NT2/D1 (cell line): ENCODE measurements around the gene DCPS.

Experiments
- DNase-seq: peaks from one replicate; pipeline ENCODE4 v3.0.0-alpha.2; 2011; ENCODE audit warnings: low read depth, low spot score
- H3K27me3 ChIP-seq: 2 replicates; pipeline ENCODE4 v1.6.0; 2011; ENCODE audit warnings: mild to moderate bottlenecking; ENCODE audit not compliant: insufficient read length, insufficient read depth
- H3K36me3 ChIP-seq: 2 replicates; pipeline ENCODE4 v1.6.1; 2011; ENCODE audit warnings: mild to moderate bottlenecking, low read length, mixed read lengths; ENCODE audit not compliant: insufficient read depth, insufficient read length
- H3K4me1 ChIP-seq: 2 replicates; pipeline ENCODE4 v1.5.1; 2011; ENCODE audit not compliant: insufficient read depth, insufficient read length
- H3K4me3 ChIP-seq: 2 replicates; pipeline ENCODE4 v1.5.1; 2011; ENCODE audit warnings: low read depth; ENCODE audit not compliant: insufficient read length
- H3K9ac ChIP-seq: 2 replicates; pipeline ENCODE4 v1.6.0; 2011; ENCODE audit warnings: low read depth; ENCODE audit not compliant: insufficient read length
- H3K9me3 ChIP-seq: 2 replicates; pipeline ENCODE4 v1.5.1; 2011; ENCODE audit warnings: mild to moderate bottlenecking, low read length; ENCODE audit not compliant: insufficient read depth
- SUZ12 ChIP-seq: IDR thresholded peaks from 2 replicates; pipeline ENCODE4 v1.6.1; 2011; ENCODE audit not compliant: insufficient read length, insufficient read depth; ENCODE audit errors: extremely low read depth
- YY1 ChIP-seq: IDR thresholded peaks from 2 replicates; pipeline ENCODE4 v1.6.1; 2011; ENCODE audit not compliant: insufficient read length, insufficient read depth
- ZNF274 ChIP-seq: IDR thresholded peaks from 2 replicates; pipeline ENCODE4 v1.6.1; 2011; ENCODE audit warnings: mild to moderate bottlenecking, low read depth, low read length

Gene DCPS

DNA sequence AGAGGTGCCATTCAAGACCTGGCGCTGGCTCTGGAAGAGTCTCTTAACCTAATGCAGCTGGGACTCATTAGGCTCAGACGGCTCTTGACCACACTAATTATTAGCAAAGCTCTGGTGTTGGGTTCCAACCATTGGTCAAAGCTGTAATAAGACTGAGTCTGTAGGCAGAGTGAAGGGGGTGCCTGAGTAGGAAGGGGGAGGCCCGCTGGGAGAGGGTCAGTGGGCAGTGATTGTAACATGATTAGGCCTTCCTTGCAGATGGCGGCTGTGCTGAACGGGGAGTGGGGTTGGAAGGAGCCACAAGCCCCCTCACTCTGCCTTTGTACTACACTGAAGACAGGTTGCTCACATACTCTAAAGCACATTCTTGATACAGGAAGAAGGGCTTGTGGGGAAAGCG, 40.4 kb upstream of the DCPS start:
- TF ChIP-seq ZNF274 (no peak), YY1 (no peak), SUZ12 (no peak)
- peaks cover 69% of the 10 kb centered on the region for H3K36me3 ChIP-seq
- no peaks in the 10 kb centered on the region for H3K27me3 ChIP-seq
- H3K4me3 ChIP-seq = no peak overlapping the region
- no peaks in the 10 kb centered on the region for H3K4me1 ChIP-seq
- DNase-seq = no peak
- H3K9ac ChIP-seq = no peak overlapping the region
- H3K9me3 ChIP-seq = no peaks in the 10 kb centered on the region

DNA sequence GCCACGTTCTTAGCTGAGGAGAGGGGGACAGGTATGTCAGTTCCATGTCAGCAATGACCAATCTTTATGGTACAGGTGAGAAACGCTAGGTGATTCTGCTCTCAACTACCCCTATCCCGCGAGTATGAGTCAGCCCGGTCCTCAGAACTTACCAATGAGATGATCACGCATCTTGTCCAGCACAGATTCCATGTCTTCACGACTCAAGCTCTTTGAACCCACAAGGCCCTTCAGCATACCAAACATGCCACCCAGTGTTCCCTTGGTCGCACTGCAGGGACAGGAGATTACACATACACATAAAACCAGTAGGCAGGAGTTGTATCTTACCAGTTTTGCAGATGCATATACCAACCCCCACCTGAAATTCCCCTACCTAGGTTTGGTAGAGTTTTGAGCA, 38.0 kb upstream of the DCPS start:
- Histone ChIP-seq H3K9me3 (no peaks in the 10 kb centered on the region), H3K27me3 (no peaks in the 10 kb centered on the region), H3K9ac (no peak overlapping the region), H3K4me3 (no peak overlapping the region), H3K4me1 (no peaks in the 10 kb centered on the region), H3K36me3 (peaks cover 68% of the 10 kb centered on the region)
- no peak for DNase-seq
- TF ChIP-seq ZNF274 = no peak
- TF ChIP-seq SUZ12 = no peak
- no peak for TF ChIP-seq YY1

DNA sequence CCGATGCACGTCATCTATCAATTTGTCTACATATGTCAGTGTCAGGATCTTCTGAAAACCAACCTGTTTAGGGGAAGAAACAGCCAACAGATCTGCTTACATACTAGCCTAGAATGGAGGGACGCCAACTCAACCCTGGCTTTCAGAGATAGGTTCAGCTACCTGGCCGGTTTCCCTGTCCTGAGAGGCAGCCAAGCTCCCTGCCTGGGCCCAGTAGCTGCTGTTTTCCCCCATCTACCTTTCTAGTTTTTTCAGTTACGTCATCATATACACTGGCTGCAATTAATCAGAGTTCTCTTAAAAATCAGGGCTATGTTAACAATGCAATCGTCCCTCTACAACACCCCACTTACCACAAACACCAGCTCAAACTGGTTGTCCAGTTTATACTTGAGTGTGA, 36.2 kb upstream of the DCPS start:
- H3K4me1 ChIP-seq = no peaks in the 10 kb centered on the region
- peak overlapping the region; percentile 94 for H3K4me3 ChIP-seq
- H3K9me3 ChIP-seq = no peaks in the 10 kb centered on the region
- no peak for TF ChIP-seq ZNF274
- no peak for TF ChIP-seq SUZ12
- no peak for TF ChIP-seq YY1
- no peak for DNase-seq
- H3K27me3 ChIP-seq = no peaks in the 10 kb centered on the region
- peak overlapping the region; percentile 97 for H3K9ac ChIP-seq
- H3K36me3 ChIP-seq = peaks cover 65% of the 10 kb centered on the region

DNA sequence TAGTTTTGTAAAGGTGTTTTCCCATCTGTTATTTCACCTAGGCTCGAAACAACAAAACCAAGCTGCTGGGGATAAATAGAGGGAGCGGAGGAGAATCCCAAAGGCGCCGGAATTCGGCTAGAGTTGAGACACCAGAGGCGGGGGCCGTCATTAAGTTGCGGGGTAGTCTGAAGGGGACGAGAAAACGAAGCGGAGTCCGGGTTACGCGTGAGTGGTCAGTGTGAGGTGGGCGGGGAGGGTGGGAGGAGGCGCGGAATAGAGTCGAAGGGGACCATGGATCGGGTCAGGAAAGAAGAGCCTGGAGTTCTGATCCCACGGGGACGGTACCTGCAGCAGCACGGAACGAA, 35.5 kb upstream of the DCPS start:
- Histone ChIP-seq H3K4me1 (no peaks in the 10 kb centered on the region), H3K9ac (peak overlapping the region; percentile 97), H3K36me3 (peaks cover 65% of the 10 kb centered on the region), H3K27me3 (no peaks in the 10 kb centered on the region), H3K4me3 (peak overlapping the region; percentile 94), H3K9me3 (no peaks in the 10 kb centered on the region)
- DNase-seq = no peak
- TF ChIP-seq SUZ12 (no peak), ZNF274 (no peak), YY1 (no peak)

DNA sequence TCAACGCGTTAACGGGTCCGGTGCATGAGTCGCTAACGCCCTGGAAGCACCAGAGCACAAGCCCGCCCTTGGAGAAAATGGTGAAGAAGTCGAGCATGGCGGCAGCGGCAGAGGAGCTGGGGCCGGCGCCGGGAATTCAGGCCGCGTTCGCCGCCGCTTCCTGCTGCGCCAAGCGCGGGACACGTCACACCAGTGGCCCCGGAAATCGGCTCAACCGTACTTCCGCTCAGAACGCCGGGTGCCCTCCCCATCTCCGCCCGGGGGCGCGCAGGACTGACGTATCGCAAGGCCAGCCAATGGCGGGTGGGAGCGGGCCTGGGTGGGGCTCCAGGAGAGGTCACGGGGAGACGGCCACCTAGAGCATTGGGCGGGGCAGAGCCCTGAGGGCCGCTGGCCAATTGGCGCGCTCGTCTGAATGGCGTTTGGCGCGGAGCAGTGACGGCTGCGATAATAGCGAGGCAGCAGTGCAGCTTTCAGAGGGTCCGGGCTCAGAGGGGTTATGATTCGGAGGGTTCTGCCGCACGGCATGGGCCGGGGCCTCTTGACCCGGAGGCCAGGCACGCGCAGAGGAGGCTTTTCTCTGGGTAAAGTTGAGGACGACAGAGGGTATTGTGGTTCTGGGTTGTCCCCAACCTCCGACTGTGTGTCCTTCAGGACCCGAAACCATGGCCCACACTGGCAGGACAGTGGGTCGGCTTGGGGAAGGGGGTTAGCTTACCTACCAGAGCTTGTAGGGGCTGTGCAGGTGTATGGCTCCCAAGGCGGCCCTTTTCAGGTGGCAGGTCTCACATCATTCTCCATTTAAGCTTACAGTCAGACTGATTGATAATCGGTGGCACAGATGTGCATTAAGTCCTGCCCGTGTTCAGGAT, 34.9 kb upstream of the DCPS start, which contains the start of the genes FOXRED1 and SRPRA:
TSS of gene FOXRED1 (plus strand) at position 447 of the 872 bp plus-strand sequence. CDS start at position 500, 53 bp downstream.
TSS of gene SRPRA (minus strand) at position 188 of the 872 bp plus-strand sequence. CDS start at position 97, 91 bp downstream.
- no peak for TF ChIP-seq YY1
- no peak for TF ChIP-seq SUZ12
- TF ChIP-seq ZNF274 = no peak
- H3K27me3 ChIP-seq = no peaks in the 10 kb centered on the region
- no peaks in the 10 kb centered on the region for H3K9me3 ChIP-seq
- no peaks in the 10 kb centered on the region for H3K4me1 ChIP-seq
- DNase-seq = peak; percentile 98
- peak within 1 kb of the TSS; percentile 97 for H3K9ac ChIP-seq
- H3K4me3 ChIP-seq = peak within 1 kb of the TSS; percentile 94
- H3K36me3 ChIP-seq = peaks cover 65% of the 10 kb centered on the region

DNA sequence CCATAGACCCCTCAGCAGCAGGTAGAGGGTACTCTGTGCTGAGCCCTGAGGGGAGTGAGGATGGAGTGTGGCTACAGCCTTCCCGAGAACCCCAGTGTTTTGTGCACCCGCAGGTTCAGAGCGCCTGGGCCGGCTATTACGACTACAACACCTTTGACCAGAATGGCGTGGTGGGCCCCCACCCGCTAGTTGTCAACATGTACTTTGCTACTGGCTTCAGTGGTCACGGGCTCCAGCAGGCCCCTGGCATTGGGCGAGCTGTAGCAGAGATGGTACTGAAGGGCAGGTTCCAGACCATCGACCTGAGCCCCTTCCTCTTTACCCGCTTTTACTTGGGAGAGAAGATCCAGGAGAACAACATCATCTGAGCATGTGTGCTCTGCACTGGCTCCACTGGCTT, 26.5 kb upstream of the DCPS start:
- TF ChIP-seq ZNF274 = no peak
- no peak for TF ChIP-seq SUZ12
- TF ChIP-seq YY1 = no peak
- no peak for DNase-seq
- Histone ChIP-seq H3K4me1 (peaks cover 5% of the 10 kb centered on the region), H3K4me3 (no peak overlapping the region), H3K27me3 (peaks cover 12% of the 10 kb centered on the region), H3K9ac (no peak overlapping the region), H3K9me3 (no peaks in the 10 kb centered on the region), H3K36me3 (peaks cover 60% of the 10 kb centered on the region)

GRCh38 chr11:126277780-126278179, 26.1 kb upstream of the DCPS start:
- no peak for DNase-seq
- Histone ChIP-seq H3K4me3 (no peak overlapping the region), H3K27me3 (peaks cover 14% of the 10 kb centered on the region), H3K36me3 (peaks cover 55% of the 10 kb centered on the region), H3K4me1 (peaks cover 5% of the 10 kb centered on the region), H3K9ac (no peak overlapping the region), H3K9me3 (no peaks in the 10 kb centered on the region)
- TF ChIP-seq SUZ12 (no peak), ZNF274 (no peak), YY1 (no peak)
